NCI-H2196 (cell line): ENCODE measurements around the gene MED10.
"Not testable (repeated sequence)": the region's sequence is repeated elsewhere in the genome, so short reads cannot be mapped to it uniquely, and the experiment has no call there.

ENCODE experiments used
- DNase-seq: peaks from one replicate; lab custom pipeline; 2025; ENCODE audit not compliant: unreplicated experiment; lab: John Stamatoyannopoulos, UW

Gene MED10

GRCh38 chr5:6376974-6377520 is 1.3 kb downstream of the MED10 start:
- no peak for DNase-seq

GRCh38 chr5:6373081-6373846 is 5.1 kb downstream of the MED10 start:
- no peak for DNase-seq

GRCh38 chr5:6372251-6373080 is 5.9 kb downstream of the MED10 start:
- DNase-seq, result no peak

- DNase-seq, result no peak
These were observed 7.1 kb downstream of the MED10 start for GRCh38 chr5:6371079-6371810.

- DNase-seq, result no peak
These were observed 7.8 kb downstream of the MED10 start for GRCh38 chr5:6370580-6370979.

- no peak for DNase-seq
These were observed 12.3 kb downstream of the MED10 start for GRCh38 chr5:6365977-6366590.

- no peak for DNase-seq
These were observed 13.0 kb downstream of the MED10 start for GRCh38 chr5:6365142-6365976.

- DNase-seq, result not testable (repeated sequence)
These were observed 14.8 kb downstream of the MED10 start for GRCh38 chr5:6363454-6364011.

GRCh38 chr5:6362846-6363245 is 15.5 kb downstream of the MED10 start:
- DNase-seq, result no peak

GRCh38 chr5:6361101-6361500 is 17.2 kb downstream of the MED10 start:
- no peak for DNase-seq

GRCh38 chr5:6360323-6361072 is 17.8 kb downstream of the MED10 start:
- no peak for DNase-seq

- DNase-seq, result no peak
These were observed 18.6 kb downstream of the MED10 start for GRCh38 chr5:6359555-6360322.

- no peak for DNase-seq
These were observed 19.9 kb downstream of the MED10 start for GRCh38 chr5:6358434-6358820.

GRCh38 chr5:6357817-6358433 is 20.4 kb downstream of the MED10 start:
- DNase-seq, result not testable (repeated sequence)

GRCh38 chr5:6356578-6357164 is 21.7 kb downstream of the MED10 start:
- no peak for DNase-seq

GRCh38 chr5:6355294-6355693 is 23.1 kb downstream of the MED10 start:
- no peak for DNase-seq

- no peak for DNase-seq
These were observed 23.5 kb downstream of the MED10 start for GRCh38 chr5:6354848-6355247.
